Placental pericyte (primary cell): ENCODE data around the gene TFAP2C. TPM values are rescaled to one million over a fixed set of nuclear protein-coding genes. Genes with fewer than 3 reads are reported as not detected.

Experiments
- small RNA-seq: library from RNA; depleted of rRNA; stranded (forward); fragments of <200 nt; gene quantifications from one replicate; pipeline ENCODE3, GENCODE V24; 2012; ENCODE audit warnings: low replicate concordance
- total RNA-seq: library from RNA; depleted of rRNA; stranded (reverse); fragments of >200 nt; gene quantifications from 2 replicates; pipeline ENCODE4 v1.2.3, GENCODE V29; 2012

TFAP2C gene
- 0.44 and 27.3 TPM in 2 replicates for total RNA-seq

GRCh38 chr20:56628873-56629463 lies at the start of gene TFAP2C:
TFAP2C (plus strand) TSS chr20:56629306; CDS start chr20:56629545, 239 bp downstream.

Small RNA genes lying within 50 kb of the gene (small RNA-seq; reads per million reads assigned to genes)
- not detected for gene RN7SL170P
- gene RNU6-1146P: not detected

Other genes starting within 250 kb of the TFAP2C start
- 3.7 and 102 TPM in 2 replicates for gene AURKA, start 237.1 kb upstream of the TFAP2C start, total RNA-seq
- gene CSTF1, start 236.7 kb upstream of the TFAP2C start, total RNA-seq: 26.7 and 44.5 TPM in 2 replicates
- under 0.01 and 8.9 TPM in 2 replicates for gene CASS4, start 217.0 kb upstream of the TFAP2C start, total RNA-seq
- 62.6 and 73.3 TPM in 2 replicates for gene RTF2, start 160.7 kb upstream of the TFAP2C start, total RNA-seq
- gene FAM209A, start 104.6 kb upstream of the TFAP2C start, total RNA-seq: not detected in 2 replicates
- not detected in 2 replicates for gene FAM209B, start 96.1 kb upstream of the TFAP2C start, total RNA-seq